Common myeloid progenitor, CD34-positive (primary cell): ENCODE data around the gene CRISPLD2.
"Not testable (repeated sequence)": the region's sequence is repeated elsewhere in the genome, so short reads cannot be mapped to it uniquely, and the experiment has no call there.

Experiments used
- CTCF ChIA-PET: fragments of 350-600 bp; sonication (Branson Sonifier 250); formaldehyde crosslinking; loops from one replicate; lab custom pipeline; 2021; ENCODE audit warnings: antibody characterized with exemption; lab: Charles Lee
- POLR2A ChIA-PET: fragments of 350-600 bp; sonication (Branson Sonifier 250); formaldehyde crosslinking; loops from one replicate; lab custom pipeline; 2021; ENCODE audit warnings: antibody characterized with exemption; lab: Charles Lee
- DNase-seq, 3 donors: peaks; one replicate each; pipeline versions ENCODE4 v3.0.0 to v3.0.0-alpha.2; 2013
- H3K27ac ChIP-seq, 2 experiments: 1 replicate in 1 of 2; 2 replicates in 1 of 2; pipeline ENCODE4 v1.7.0; 2013; ENCODE audit warnings: inconsistent platforms in 2 of 2, low read length in 2 of 2, mild to moderate bottlenecking in 2 of 2, low read depth in 1 of 2, moderate library complexity in 1 of 2; ENCODE audit not compliant: severe bottlenecking in 2 of 2, insufficient read depth in 1 of 2, poor library complexity in 1 of 2
- H3K27me3 ChIP-seq, 5 experiments: replicated peaks in 2 of 5; 1 replicate in 3 of 5; 2 replicates in 2 of 5; pipeline versions ENCODE4 v1.6.1 to v1.7.0; 2013; ENCODE audit warnings: low read length in 4 of 5, mild to moderate bottlenecking in 2 of 5, moderate library complexity in 2 of 5, inconsistent platforms in 1 of 5; ENCODE audit not compliant: insufficient read depth in 5 of 5, control insufficient read depth in 4 of 5
- H3K36me3 ChIP-seq, 4 experiments: 1 replicate in 2 of 4; 2 replicates in 2 of 4; pipeline versions ENCODE4 v1.6.1 to v1.7.0; 2013; ENCODE audit warnings: low read length in 3 of 4, control low read depth in 1 of 4, mild to moderate bottlenecking in 1 of 4; ENCODE audit not compliant: control insufficient read depth in 4 of 4, insufficient read depth in 4 of 4
- H3K4me1 ChIP-seq, 4 experiments: 1 replicate in 3 of 4; 2 replicates in 1 of 4; pipeline versions ENCODE4 v1.6.1 to v1.7.1; 2013; ENCODE audit warnings: low read length in 3 of 4, mild to moderate bottlenecking in 3 of 4, control low read depth in 1 of 4, inconsistent platforms in 1 of 4, moderate library complexity in 1 of 4; ENCODE audit not compliant: control insufficient read depth in 4 of 4, insufficient read depth in 4 of 4; ENCODE audit errors: control extremely low read depth in 1 of 4
- H3K4me3 ChIP-seq, 7 experiments: 1 replicate in 4 of 7; 2 replicates in 3 of 7; pipeline versions ENCODE4 v1.5.1 to v1.7.0; 2013; ENCODE audit warnings: mild to moderate bottlenecking in 7 of 7, low read length in 6 of 7, moderate library complexity in 6 of 7, inconsistent platforms in 2 of 7, low read depth in 2 of 7, control low read depth in 1 of 7; ENCODE audit not compliant: insufficient read depth in 4 of 7, control insufficient read depth in 1 of 7; ENCODE audit errors: extremely low read depth in 1 of 7
- H3K9me3 ChIP-seq, 5 experiments: 1 replicate in 4 of 5; 2 replicates in 1 of 5; pipeline versions ENCODE4 v1.6.1 to v1.7.1; 2013; ENCODE audit warnings: low read length in 4 of 5, mild to moderate bottlenecking in 2 of 5, inconsistent platforms in 1 of 5, low read depth in 1 of 5, moderate library complexity in 1 of 5; ENCODE audit not compliant: control insufficient read depth in 4 of 5, insufficient read depth in 2 of 5; ENCODE audit errors: control extremely low read depth in 1 of 5
- WGBS: methylation state at CpG from one replicate; pipeline ENCODE4 v1.1.5; 2013; ENCODE audit not compliant: insufficient coverage; 5-methylcytosine and 5-hydroxymethylcytosine counted together

CRISPLD2 gene

DNA sequence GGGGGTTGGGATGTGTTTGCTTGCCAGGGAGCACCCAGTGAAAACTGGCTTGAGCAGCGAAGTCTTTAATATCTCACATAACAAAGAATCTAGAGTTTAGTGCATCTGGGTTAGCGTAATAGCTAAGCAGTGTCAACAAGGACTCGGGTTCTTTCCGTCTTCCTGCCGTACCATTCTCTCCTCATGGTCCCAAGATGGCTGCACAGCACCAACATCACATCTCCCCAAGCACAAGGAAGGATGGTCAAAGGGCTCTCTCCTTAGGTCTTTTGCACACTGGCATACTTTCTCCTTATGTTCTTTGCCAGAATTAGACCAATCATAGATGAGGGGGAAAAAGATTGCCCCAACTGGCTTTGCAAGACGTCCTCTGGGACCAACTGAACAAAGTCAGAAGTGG is 30.9 kb downstream of the CRISPLD2 start:
- no peak overlapping the region for H3K27ac ChIP-seq
- 94% methylated on average over 6 of the region's 6 CpGs for WGBS
- H3K9me3 ChIP-seq, result peaks cover 0 to 3% (median 0%) of the 10 kb centered on the region in 5 experiments
- H3K4me1 ChIP-seq, result no peaks in the 10 kb centered on the region
- H3K4me3 ChIP-seq, result no peak overlapping the region
- DNase-seq, result no peak
- H3K27me3 ChIP-seq, result peaks cover 0 to 20% (median 8%) of the 10 kb centered on the region in 5 experiments
- ChIA-PET CTCF (interaction anchor here (0.5 to 1.5 kb wide), 3 partner anchors 12 to 1231 kb away, joined by 3 to 4 read pairs (median 3); no protein-coding TSS in a partner anchor), POLR2A (no interaction called here)
- H3K36me3 ChIP-seq, result no peaks in the 10 kb centered on the region

DNA sequence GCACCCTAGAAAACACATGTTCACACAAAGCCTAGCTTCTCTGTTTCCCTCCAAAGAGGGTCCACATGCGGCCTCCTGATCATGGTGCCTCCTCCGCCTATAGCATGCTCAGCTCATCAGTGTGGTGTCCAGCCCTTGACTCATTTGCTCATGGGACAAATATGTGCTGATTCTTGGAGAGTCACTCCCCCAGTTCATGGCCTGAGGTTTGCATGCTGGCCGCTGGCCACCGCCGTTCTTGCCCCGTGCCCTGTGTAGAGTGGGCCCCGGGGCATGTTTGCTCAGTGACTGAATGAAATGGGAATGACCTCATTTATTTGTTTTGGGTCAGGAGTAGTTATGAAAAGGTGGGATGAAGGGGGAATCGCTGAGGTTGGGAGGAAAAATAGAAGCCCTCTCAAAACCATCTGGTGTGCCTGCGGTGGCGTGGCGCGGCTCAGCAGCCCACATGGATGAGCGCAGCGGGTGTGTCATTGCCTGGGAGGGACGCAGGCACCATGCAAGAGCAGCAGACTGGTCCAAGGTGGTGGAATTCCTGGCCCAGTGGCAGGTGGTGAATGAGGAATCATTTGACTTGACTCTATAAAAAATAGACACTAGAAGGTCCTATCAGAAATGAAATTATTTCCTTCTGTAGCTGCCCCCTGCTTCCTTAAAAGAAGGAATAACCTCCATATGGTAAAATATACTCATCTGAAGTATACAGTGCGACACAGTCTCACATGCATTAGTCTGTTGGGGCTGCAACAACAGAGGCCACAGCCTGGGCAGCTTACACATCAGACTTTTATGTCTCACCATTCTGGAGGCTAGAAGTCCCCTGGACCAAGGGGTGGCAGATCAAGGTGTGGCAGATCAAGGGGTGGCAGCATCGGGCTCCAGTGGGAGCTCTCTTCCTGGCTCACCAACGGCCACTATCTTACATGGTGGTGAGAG is 31.7 kb downstream of the CRISPLD2 start:
- CTCF ChIA-PET, result interaction anchor here (0.8 to 1.5 kb wide), 2 partner anchors 13 to 22 kb away, joined by 3 to 4 read pairs; no protein-coding TSS in a partner anchor
- no peak for DNase-seq
- Histone ChIP-seq H3K4me1 (no peaks in the 10 kb centered on the region), H3K9me3 (peaks cover 0 to 3% (median 0%) of the 10 kb centered on the region in 5 experiments), H3K4me3 (no peak overlapping the region), H3K27me3 (peaks cover 0 to 18% (median 8%) of the 10 kb centered on the region in 5 experiments), H3K36me3 (no peaks in the 10 kb centered on the region), H3K27ac (no peak overlapping the region)
- POLR2A ChIA-PET, result no interaction called here
- WGBS, result 96% methylated on average over 17 of the region's 18 CpGs

DNA sequence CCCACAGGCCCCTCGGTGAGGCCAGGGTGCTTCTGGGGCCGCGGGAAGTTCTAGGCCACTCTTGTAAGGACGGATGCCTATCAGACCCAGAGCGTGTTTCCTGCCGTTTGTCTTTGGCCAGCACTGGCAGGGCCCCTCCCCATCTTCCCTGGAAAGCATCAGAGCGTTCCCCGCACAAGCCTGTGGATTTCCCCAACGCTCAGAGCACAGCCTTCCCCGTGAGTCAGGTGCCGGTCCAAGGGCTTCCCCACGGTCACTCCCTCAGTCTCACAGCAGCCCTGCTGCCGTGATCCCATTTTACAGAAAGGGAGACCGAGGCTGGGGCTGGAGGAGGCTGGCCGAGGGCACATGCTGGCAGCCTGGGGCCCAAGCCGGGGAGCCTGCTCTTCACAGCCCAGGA is 33.7 kb downstream of the CRISPLD2 start:
- no peak overlapping the region for H3K4me3 ChIP-seq
- H3K27me3 ChIP-seq, result peaks cover 0 to 15% (median 5%) of the 10 kb centered on the region in 5 experiments
- H3K27ac ChIP-seq, result no peak overlapping the region
- no peaks in the 10 kb centered on the region for H3K4me1 ChIP-seq
- CTCF ChIA-PET, result no interaction called here
- POLR2A ChIA-PET, result no interaction called here
- no peak for DNase-seq
- 46% methylated on average over 16 of the region's 16 CpGs for WGBS
- peaks cover 0 to 3% (median 0%) of the 10 kb centered on the region in 5 experiments for H3K9me3 ChIP-seq
- H3K36me3 ChIP-seq, result no peaks in the 10 kb centered on the region

DNA sequence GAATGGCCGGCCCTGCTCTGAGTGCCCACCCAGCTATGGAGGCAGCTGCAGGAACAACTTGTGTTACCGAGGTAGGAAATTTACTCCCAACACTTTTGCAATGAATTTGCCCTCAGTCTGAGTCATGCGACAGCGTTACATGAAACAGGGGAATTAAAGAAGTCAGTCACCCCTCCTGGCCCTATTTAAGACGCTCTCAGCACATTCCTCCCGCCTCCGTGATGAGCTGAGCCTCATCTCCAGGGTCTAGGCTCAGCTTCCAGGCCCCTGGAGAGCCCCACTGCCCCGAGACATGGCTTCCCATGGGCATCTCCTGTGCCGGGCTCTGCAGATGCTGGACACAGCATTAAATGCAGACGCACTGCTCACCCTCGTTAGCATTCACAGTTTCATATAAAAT is 35.0 kb downstream of the CRISPLD2 start:
- no peaks in the 10 kb centered on the region for H3K4me1 ChIP-seq
- H3K27ac ChIP-seq, result no peak overlapping the region
- H3K27me3 ChIP-seq, result peaks cover 0 to 7% (median 2%) of the 10 kb centered on the region in 5 experiments
- H3K4me3 ChIP-seq, result no peak overlapping the region
- POLR2A ChIA-PET, result interaction anchor here (0.6 kb wide), 1 partner anchor 250 kb away, joined by 3 read pairs; no protein-coding TSS in a partner anchor
- no peak for DNase-seq
- H3K36me3 ChIP-seq, result no peaks in the 10 kb centered on the region
- WGBS, result 97% methylated on average over 11 of the region's 11 CpGs
- H3K9me3 ChIP-seq, result peaks cover 0 to 12% (median 6%) of the 10 kb centered on the region in 5 experiments
- CTCF ChIA-PET, result no interaction called here

DNA sequence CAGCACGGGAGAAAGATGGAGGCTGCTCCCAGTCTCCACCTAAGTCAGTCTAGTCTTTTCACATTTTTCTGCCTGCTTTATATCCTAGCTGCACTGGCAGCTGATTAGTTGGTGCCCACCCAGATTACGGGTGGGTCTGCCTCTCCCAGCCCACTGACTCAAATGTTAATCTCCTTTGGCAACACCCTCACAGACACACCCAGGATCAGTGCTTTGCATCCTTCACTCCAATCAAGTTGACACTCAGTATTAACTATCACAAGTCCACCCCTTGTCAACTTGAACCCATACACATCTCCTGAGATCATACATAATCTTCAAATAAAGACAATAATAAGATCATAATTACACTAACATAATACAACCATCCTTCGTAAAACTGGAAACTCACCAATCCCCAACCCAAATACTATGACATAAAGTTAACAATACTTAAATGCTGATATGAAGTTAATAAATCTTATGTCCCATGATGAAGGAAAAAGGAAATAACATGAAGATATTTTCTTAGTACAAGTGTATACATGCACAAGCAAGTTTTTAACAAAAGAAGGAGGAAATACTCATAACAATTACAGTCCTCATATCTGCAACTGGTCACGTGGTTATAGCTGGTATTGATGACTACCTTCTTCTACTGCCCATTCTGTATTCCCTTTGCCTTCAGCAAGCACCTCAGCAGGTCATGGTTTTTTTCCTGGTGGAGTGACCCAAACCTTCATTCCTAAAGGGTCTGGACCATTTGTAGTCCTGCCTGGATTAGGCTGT is 35.8 kb downstream of the CRISPLD2 start:
- CTCF ChIA-PET, H3K27me3 ChIP-seq, H3K36me3 ChIP-seq, DNase-seq, H3K4me3 ChIP-seq, H3K4me1 ChIP-seq, H3K27ac ChIP-seq: not testable (repeated sequence)
- POLR2A ChIA-PET, result interaction anchor here (0.6 kb wide), 1 partner anchor 249 kb away, joined by 3 read pairs; no protein-coding TSS in a partner anchor
- 100% methylated on average over 2 of the region's 4 CpGs for WGBS
- H3K9me3 ChIP-seq, result peaks cover 0 to 20% (median 12%) of the 10 kb centered on the region in 5 experiments

DNA sequence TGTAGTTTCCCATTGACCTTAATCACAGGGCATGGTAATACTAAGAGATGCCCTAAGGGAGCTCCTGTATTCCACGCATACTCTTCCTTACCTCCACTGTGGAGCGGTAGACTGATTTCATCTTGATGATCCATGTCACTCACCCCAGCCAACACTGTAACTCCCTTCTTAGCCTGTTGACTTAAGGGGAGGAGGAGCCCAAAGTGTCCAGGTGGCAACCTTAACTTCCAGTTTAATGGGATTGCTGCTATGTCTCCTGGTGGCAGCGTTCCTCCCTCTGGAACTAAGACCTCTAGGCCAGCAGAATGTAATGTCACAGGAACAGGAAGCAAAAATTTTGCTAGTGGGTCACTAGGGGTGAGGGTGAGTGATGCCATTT is 36.4 kb downstream of the CRISPLD2 start:
- H3K27me3 ChIP-seq, H3K36me3 ChIP-seq, H3K27ac ChIP-seq, CTCF ChIA-PET, H3K4me1 ChIP-seq, POLR2A ChIA-PET, DNase-seq, H3K4me3 ChIP-seq: not testable (repeated sequence)
- peaks cover 0 to 22% (median 15%) of the 10 kb centered on the region in 5 experiments for H3K9me3 ChIP-seq
- no CpG with 5 or more reads among the region's 3 CpGs for WGBS
